Stimulated activated naive CD8-positive, alpha-beta T cell treated with anti-CD3 and anti-CD28 coated beads, Interleukin-15, amount 100 ng/mL, for 72 hours (primary cell): Measurements from ENCODE around the gene ATP2C2.

Source experiments
- ATAC-seq: fragments of 150-1000 bp; cut with Tn5 transposase; 2 replicates; pipeline ENCODE4 v1.10.0; 2021; ENCODE audit warnings: mild to moderate bottlenecking, moderate library complexity
- DNase-seq, 2 donors: peaks; one replicate each; pipeline ENCODE4 v3.0.0; 2021 to 2022
- H3K27ac Mint-ChIP-seq, 2 donors: one replicate each; pipeline ENCODE4 v1.8.0; 2022; ENCODE audit warnings: mild to moderate bottlenecking in 2 of 2, mixed read lengths in 2 of 2, moderate library complexity in 2 of 2
- H3K27me3 Mint-ChIP-seq: one replicate; pipeline ENCODE4 v1.8.0; 2022; ENCODE audit warnings: mixed read lengths
- H3K4me1 Mint-ChIP-seq: one replicate; pipeline ENCODE4 v1.8.0; 2022; ENCODE audit warnings: mild to moderate bottlenecking, mixed read lengths
- H3K4me3 Mint-ChIP-seq, 2 donors: one replicate each; pipeline ENCODE4 v1.8.0; 2022; ENCODE audit warnings: mild to moderate bottlenecking in 2 of 2, mixed read lengths in 2 of 2, moderate library complexity in 1 of 2
- H3K9me3 Mint-ChIP-seq, 2 donors: one replicate each; pipeline ENCODE4 v1.8.0; 2022; ENCODE audit warnings: mixed read lengths in 2 of 2

The ATP2C2 gene

DNA sequence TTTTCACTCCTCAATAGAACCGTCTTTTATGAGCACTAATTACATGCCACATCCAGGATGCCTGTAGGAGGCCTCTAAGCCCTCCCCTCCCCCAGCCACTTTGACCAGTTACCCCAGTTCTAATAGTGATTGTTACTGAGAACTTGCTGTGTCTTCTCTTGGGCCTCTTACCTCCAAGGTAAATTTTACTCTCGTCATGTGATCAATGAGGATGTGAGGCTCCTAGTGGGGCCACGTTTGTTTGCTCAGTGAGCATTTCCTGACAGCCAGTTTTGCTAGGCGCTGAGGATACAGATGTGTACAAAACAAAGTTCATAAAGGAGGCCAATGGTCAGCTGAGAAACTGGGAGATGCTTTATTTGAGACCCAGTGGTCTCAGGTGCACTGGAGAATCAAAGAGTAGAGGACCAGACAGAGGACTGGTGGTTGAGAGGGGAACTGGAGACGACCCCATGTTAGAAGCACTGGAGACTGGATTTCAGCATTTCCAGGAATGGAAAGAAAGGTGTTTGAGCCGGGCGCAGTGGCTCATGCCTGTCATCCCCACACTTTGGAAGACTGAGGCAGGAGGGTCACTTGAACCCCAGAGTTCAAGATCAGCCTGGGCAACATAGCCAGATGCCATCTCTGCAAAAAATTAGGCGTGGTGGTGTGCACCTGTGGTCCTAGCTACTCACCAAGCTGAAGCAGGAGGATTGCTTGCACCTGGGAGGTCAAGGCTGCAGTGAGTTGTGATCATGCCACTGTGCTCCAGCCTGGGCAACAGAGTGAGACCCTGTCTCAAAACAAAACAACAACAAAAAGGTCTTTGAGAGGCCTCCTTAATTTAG is 2.6 kb downstream of the ATP2C2 start:
- Mint-ChIP-seq H3K27me3 (peaks cover 79% of the 10 kb centered on the region), H3K4me3 (no peak overlapping the region), H3K4me1 (peaks cover 32% of the 10 kb centered on the region), H3K27ac (no peak overlapping the region), H3K9me3 (no peaks in the 10 kb centered on the region)
- ATAC-seq (no peak), DNase-seq (no peak)

DNA sequence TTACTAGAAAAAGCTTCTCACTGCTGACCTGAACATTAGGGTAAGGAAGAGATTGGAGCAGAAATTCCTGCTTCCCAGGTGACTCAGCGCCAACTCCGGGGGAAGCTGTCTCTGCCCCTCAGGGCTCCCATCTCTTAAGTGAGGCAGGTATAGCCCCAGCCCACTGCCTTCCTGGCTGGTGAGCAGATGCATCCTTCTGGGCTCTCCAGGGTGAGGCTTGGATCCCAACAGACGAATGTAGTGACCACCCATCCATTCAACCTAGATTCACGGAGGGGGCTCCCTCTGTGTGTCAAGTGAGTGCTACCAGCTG is 3.2 kb downstream of the ATP2C2 start:
- no peak for DNase-seq
- no peak for ATAC-seq
- no peaks in the 10 kb centered on the region for H3K9me3 Mint-ChIP-seq
- H3K4me3 Mint-ChIP-seq, result no peak overlapping the region
- H3K27ac Mint-ChIP-seq, result no peak overlapping the region
- peaks cover 32% of the 10 kb centered on the region for H3K4me1 Mint-ChIP-seq
- H3K27me3 Mint-ChIP-seq, result peaks cover 74% of the 10 kb centered on the region

DNA sequence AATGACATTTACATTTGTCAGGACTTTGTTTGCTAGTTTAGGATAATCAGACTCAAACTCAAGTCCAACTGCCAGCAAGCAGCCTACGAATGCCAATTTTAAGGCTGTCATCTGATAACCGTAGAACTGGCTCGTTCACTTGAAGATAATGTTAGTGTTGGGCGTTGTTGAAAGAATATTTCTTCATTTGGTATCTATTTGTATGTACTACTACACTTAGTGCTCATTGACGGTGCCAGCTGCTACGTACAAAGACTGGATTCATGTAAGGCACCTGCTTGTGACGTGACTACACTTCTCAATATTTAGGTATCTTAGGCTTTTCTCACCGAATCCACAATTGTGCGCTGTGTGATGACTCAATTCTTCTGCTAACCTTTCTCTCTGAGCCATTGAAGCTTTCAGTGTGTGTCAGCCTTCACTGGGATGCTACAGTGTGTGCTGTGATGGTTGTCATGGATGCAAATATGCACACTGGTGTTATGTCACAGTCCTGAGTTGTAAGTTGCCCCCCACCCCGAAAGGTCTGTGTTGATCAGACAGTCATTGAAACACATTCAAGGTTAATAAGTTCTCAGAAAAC is 5.7 kb downstream of the ATP2C2 start:
- Mint-ChIP-seq H3K9me3 (no peaks in the 10 kb centered on the region), H3K27me3 (peaks cover 61% of the 10 kb centered on the region), H3K4me3 (no peak overlapping the region), H3K4me1 (peaks cover 19% of the 10 kb centered on the region), H3K27ac (no peak overlapping the region)
- ATAC-seq, result no peak
- no peak for DNase-seq

DNA sequence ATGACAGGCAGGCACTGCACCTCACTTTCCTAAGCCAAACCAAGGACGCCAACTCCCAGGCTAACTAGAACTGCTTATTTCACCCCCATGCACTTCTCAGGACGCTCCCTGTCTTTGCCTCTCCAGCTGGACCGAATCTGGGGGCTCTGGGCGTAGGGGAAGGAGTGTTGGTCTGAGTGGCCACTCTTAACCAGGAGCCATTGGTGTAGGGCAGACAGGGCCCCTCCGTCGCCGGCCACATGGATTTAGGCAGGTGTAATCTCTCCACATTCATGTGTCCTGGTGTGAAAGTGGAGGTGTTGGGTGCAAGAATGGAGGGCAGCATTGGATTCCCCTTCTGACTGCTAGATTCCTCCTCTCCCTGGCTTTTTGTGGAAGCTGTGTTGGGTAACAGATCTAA is 9.8 kb downstream of the ATP2C2 start:
- Mint-ChIP-seq H3K27me3 (peaks cover 65% of the 10 kb centered on the region), H3K4me1 (peaks cover 19% of the 10 kb centered on the region), H3K9me3 (peaks cover 0 to 7% of the 10 kb centered on the region in 2 donors), H3K27ac (no peak overlapping the region), H3K4me3 (no peak overlapping the region)
- no peak for DNase-seq
- no peak for ATAC-seq

DNA sequence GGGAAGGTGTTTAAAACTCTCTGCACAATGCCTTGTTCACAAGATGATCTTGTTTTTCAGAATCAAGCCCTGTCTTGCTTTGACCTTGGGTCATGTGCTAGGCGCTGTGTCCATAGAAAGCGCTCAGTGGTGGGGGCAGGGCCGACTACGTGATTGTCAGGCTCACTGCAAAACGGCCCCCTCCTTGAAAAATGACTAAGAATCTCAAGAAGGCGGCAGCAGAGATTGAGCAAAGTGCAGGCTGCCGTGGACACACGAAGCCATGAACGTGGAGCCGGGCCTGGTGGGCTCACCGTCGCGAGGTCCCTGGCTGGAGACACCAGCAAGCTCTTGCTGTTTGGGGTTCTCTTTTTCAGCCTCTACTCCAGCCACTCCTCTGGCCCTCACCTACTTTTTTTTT is 10.2 kb downstream of the ATP2C2 start:
- Mint-ChIP-seq H3K4me3 (no peak overlapping the region), H3K9me3 (peaks cover 0 to 7% of the 10 kb centered on the region in 2 donors), H3K27ac (no peak overlapping the region), H3K27me3 (peaks cover 63% of the 10 kb centered on the region), H3K4me1 (peaks cover 19% of the 10 kb centered on the region)
- DNase-seq (no peak), ATAC-seq (no peak)

- Mint-ChIP-seq H3K4me3 (no peak overlapping the region), H3K27ac (no peak overlapping the region), H3K4me1 (peaks cover 15% of the 10 kb centered on the region), H3K27me3 (peaks cover 57% of the 10 kb centered on the region), H3K9me3 (peaks cover 0 to 10% of the 10 kb centered on the region in 2 donors)
- ATAC-seq (no peak), DNase-seq (no peak)
Measured at GRCh38 chr16:84379008-84379708, 10.8 kb downstream of the ATP2C2 start.

GRCh38 chr16:84379709-84380362 is 11.5 kb downstream of the ATP2C2 start:
- no peak overlapping the region for H3K27ac Mint-ChIP-seq
- H3K4me3 Mint-ChIP-seq, result peak overlapping the region in 1 of 2 donors; percentile 31
- peaks cover 12% of the 10 kb centered on the region for H3K4me1 Mint-ChIP-seq
- DNase-seq (no peak), ATAC-seq (no peak)
- H3K9me3 Mint-ChIP-seq, result peaks cover under 1 to 17% of the 10 kb centered on the region in 2 donors
- H3K27me3 Mint-ChIP-seq, result peaks cover 53% of the 10 kb centered on the region

GRCh38 chr16:84380405-84380804 is 12.1 kb downstream of the ATP2C2 start:
- H3K27me3 Mint-ChIP-seq, result peaks cover 50% of the 10 kb centered on the region
- no peak for ATAC-seq

DNA sequence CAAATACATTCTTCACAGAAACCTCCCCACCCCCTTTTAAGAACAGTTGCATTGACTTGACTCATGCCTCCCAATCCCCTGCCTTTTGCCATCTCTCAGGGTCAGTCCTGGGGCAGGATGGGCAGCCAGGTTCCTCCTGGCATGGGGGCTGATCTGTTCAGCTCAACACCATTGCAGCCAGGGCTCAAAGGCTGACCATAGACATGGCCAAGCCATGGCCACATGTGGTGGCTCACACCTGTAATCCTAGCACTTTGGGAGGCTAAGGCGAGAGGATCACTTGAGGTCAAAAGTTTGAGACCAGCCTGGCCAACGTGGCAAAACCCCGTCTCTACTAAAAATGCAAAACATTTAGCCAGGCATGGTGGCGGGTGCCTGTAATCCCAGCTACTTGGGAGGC is 14.1 kb downstream of the ATP2C2 start:
- Mint-ChIP-seq H3K9me3 (peaks cover 9 to 35% of the 10 kb centered on the region in 2 donors), H3K4me3 (no peak overlapping the region), H3K4me1 (peaks cover 12% of the 10 kb centered on the region), H3K27me3 (peaks cover 44% of the 10 kb centered on the region), H3K27ac (peak overlapping the region in 1 of 2 donors; percentile 72)
- DNase-seq (no peak), ATAC-seq (no peak)

More at GRCh38 chr16:84380405-84380804, 12.1 kb downstream of the ATP2C2 start:
- peak overlapping the region in 1 of 2 donors; percentile 30 for H3K27ac Mint-ChIP-seq
- no peak for DNase-seq
- peaks cover 12% of the 10 kb centered on the region for H3K4me1 Mint-ChIP-seq
- H3K4me3 Mint-ChIP-seq, result peak overlapping the region in 1 of 2 donors; percentile 31
- H3K9me3 Mint-ChIP-seq, result peaks cover 7 to 22% of the 10 kb centered on the region in 2 donors

GRCh38 chr16:84383106-84383505 is 14.8 kb downstream of the ATP2C2 start:
- peaks cover 12% of the 10 kb centered on the region for H3K4me1 Mint-ChIP-seq
- peaks cover 37% of the 10 kb centered on the region for H3K27me3 Mint-ChIP-seq
- DNase-seq, result no peak
- no peak overlapping the region for H3K4me3 Mint-ChIP-seq
- H3K9me3 Mint-ChIP-seq, result peaks cover 9 to 35% of the 10 kb centered on the region in 2 donors
- H3K27ac Mint-ChIP-seq, result no peak overlapping the region
- ATAC-seq, result no peak

DNA sequence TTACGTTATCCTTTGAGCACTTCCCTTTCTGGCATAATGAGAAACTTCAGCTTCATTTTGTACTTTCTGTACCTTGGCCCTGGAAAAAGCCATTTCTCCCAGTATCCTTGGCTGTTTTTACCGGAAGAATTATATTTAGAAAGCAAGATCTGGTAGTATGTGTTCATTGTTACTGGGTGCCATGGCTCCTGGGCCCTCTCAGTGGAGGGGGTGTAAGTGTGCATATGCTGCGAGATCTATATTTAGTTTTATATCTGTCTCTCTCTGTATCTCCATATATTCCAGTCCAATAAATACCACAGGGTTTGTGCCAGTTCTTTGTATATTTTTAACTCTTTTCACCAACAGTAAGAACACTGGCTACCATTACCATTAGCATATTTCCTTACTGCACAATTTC is 17.7 kb downstream of the ATP2C2 start:
- no peak for DNase-seq
- no peak for ATAC-seq
- Mint-ChIP-seq H3K27me3 (peaks cover 13% of the 10 kb centered on the region), H3K27ac (no peak overlapping the region), H3K4me3 (no peak overlapping the region), H3K4me1 (peaks cover under 1% of the 10 kb centered on the region), H3K9me3 (peaks cover 9 to 35% of the 10 kb centered on the region in 2 donors)

- DNase-seq (no peak), ATAC-seq (no peak)
- Mint-ChIP-seq H3K27ac (no peak overlapping the region), H3K27me3 (peaks cover 11% of the 10 kb centered on the region), H3K4me1 (no peaks in the 10 kb centered on the region), H3K4me3 (no peak overlapping the region), H3K9me3 (peaks cover 9 to 34% of the 10 kb centered on the region in 2 donors)
Measured at GRCh38 chr16:84387021-84387420, 18.7 kb downstream of the ATP2C2 start.

GRCh38 chr16:84390131-84390785 is 21.9 kb downstream of the ATP2C2 start:
- no peak overlapping the region for H3K27ac Mint-ChIP-seq
- DNase-seq (no peak), ATAC-seq (no peak)
- H3K4me3 Mint-ChIP-seq, result no peak overlapping the region
- no peaks in the 10 kb centered on the region for H3K4me1 Mint-ChIP-seq
- H3K27me3 Mint-ChIP-seq, result peaks cover 24% of the 10 kb centered on the region
- H3K9me3 Mint-ChIP-seq, result peaks cover 4 to 14% of the 10 kb centered on the region in 2 donors

GRCh38 chr16:84391151-84392030 is 23.1 kb downstream of the ATP2C2 start:
- Mint-ChIP-seq H3K27me3 (peaks cover 33% of the 10 kb centered on the region), H3K27ac (peak overlapping the region in 1 of 2 donors; percentile 49), H3K4me1 (no peaks in the 10 kb centered on the region), H3K4me3 (no peak overlapping the region), H3K9me3 (peaks cover 0 to 2% of the 10 kb centered on the region in 2 donors)
- DNase-seq (no peak), ATAC-seq (no peak)
